SK-N-SH treated with all-trans-retinoic acid at 6 μM for 48 hours (cell line): Measurements from ENCODE around the gene PANX1.

Source experiments
- CREB5 ChIP-seq: fragments of 250-450 bp; sonication (Bioruptor Pico); IDR thresholded peaks from 2 replicates; pipeline ENCODE4 v1.5.1; 2020; ENCODE audit warnings: low read depth, mild to moderate bottlenecking, moderate library complexity
- PATZ1 ChIP-seq: fragments of 250-450 bp; sonication (Bioruptor Pico); IDR thresholded peaks from 2 replicates; pipeline ENCODE4 v1.8.0; 2020; ENCODE audit warnings: mild to moderate bottlenecking, moderate library complexity, borderline replicate concordance
- POU6F1 ChIP-seq: fragments of 250-450 bp; sonication (Bioruptor Pico); IDR thresholded peaks from 2 replicates; pipeline ENCODE4 v1.8.0; 2021; ENCODE audit warnings: low read depth, mild to moderate bottlenecking, moderate library complexity, borderline replicate concordance
- ZFP3 ChIP-seq: fragments of 250-450 bp; sonication (Bioruptor Pico); IDR thresholded peaks from 2 replicates; pipeline ENCODE4 v1.5.0; 2020; ENCODE audit warnings: mild to moderate bottlenecking, moderate library complexity
- ZFP30 ChIP-seq: fragments of 450-650 bp; formaldehyde crosslinking; IDR thresholded peaks from 2 replicates; pipeline ENCODE4 v1.5.0; 2022; ENCODE audit warnings: mild to moderate bottlenecking, moderate library complexity
- ZNF565 ChIP-seq: fragments of 450-650 bp; formaldehyde crosslinking; conservative IDR thresholded peaks from 2 replicates; pipeline ENCODE4 v1.5.0; 2020; ENCODE audit warnings: low read depth, mild to moderate bottlenecking, moderate library complexity
- ZNF8 ChIP-seq: fragments of 450-650 bp; formaldehyde crosslinking; IDR thresholded peaks from 2 replicates; pipeline ENCODE4 v1.5.0; 2020; ENCODE audit warnings: mild to moderate bottlenecking, moderate library complexity

GRCh38 chr11:94145431-94145830 is 16.8 kb downstream of the PANX1 start:
- TF ChIP-seq ZFP3 (no peak), PATZ1 (no peak), ZNF565 (CRISPR knock-in tag) (no peak), POU6F1 (CRISPR knock-in tag) (no peak), ZNF8 (CRISPR knock-in tag) (no peak), CREB5 (no peak), ZFP30 (CRISPR knock-in tag) (no peak)
